ENCODE data around the gene LITAF.
A peak's percentile ranks its signal among the peaks of the same experiment; 100 is the strongest.
"Not testable (repeated sequence)": the region's sequence is repeated elsewhere in the genome, so short reads cannot be mapped to it uniquely, and the experiment has no call there.

The LITAF gene

GRCh38 chr16:11601425-11601824 lies 14.7 kb upstream of the LITAF start:
- no peak for DNase-seq (ENCODE audit: low read depth in 1 of 2, low spot score in 1 of 2)

GRCh38 chr16:11599579-11599978 lies 12.9 kb upstream of the LITAF start:
- no peak for DNase-seq (ENCODE audit: low read depth in 1 of 2, low spot score in 1 of 2)

- DNase-seq (ENCODE audit: low read depth in 1 of 2, low spot score in 1 of 2): no peak
Measured at GRCh38 chr16:11597235-11598095, 10.7 kb upstream of the LITAF start.

- DNase-seq (ENCODE audit: low read depth in 1 of 2, low spot score in 1 of 2): no peak
Measured at GRCh38 chr16:11596572-11597226, 10.0 kb upstream of the LITAF start.

GRCh38 chr16:11593581-11593980 lies 6.9 kb upstream of the LITAF start:
- no peak for DNase-seq (ENCODE audit: low read depth in 1 of 2, low spot score in 1 of 2)

- DNase-seq (ENCODE audit: low read depth in 1 of 2, low spot score in 1 of 2): not testable (repeated sequence)
Measured at GRCh38 chr16:11593076-11593475, 6.4 kb upstream of the LITAF start.

- DNase-seq (ENCODE audit: low read depth in 1 of 2, low spot score in 1 of 2): not testable (repeated sequence)
Measured at GRCh38 chr16:11591630-11592029, 4.9 kb upstream of the LITAF start.

- DNase-seq (ENCODE audit: low read depth in 1 of 2, low spot score in 1 of 2): no peak
Measured at GRCh38 chr16:11589198-11589550, 2.5 kb upstream of the LITAF start.

GRCh38 chr16:11588321-11589197 lies 1.8 kb upstream of the LITAF start:
- no peak for DNase-seq (ENCODE audit: low read depth in 1 of 2, low spot score in 1 of 2)

GRCh38 chr16:11587643-11588247 lies 1.0 kb upstream of the LITAF start:
- DNase-seq (ENCODE audit: low read depth in 1 of 2, low spot score in 1 of 2): no peak

- DNase-seq (ENCODE audit: low read depth in 1 of 2, low spot score in 1 of 2): peak in 1 of 2 donors; percentile 23
Measured at GRCh38 chr16:11586378-11586855, 302 bp downstream of the LITAF start.

- no peak for DNase-seq (ENCODE audit: low read depth in 1 of 2, low spot score in 1 of 2)
Measured at GRCh38 chr16:11585460-11586377, 1.0 kb downstream of the LITAF start.

GRCh38 chr16:11583889-11584565 lies 2.7 kb downstream of the LITAF start:
- no peak for DNase-seq (ENCODE audit: low read depth in 1 of 2, low spot score in 1 of 2)

- DNase-seq (ENCODE audit: low read depth in 1 of 2, low spot score in 1 of 2): no peak
Measured at GRCh38 chr16:11583166-11583565, 3.6 kb downstream of the LITAF start.

GRCh38 chr16:11582157-11582814 lies 4.4 kb downstream of the LITAF start:
- no peak for DNase-seq (ENCODE audit: low read depth in 1 of 2, low spot score in 1 of 2)

GRCh38 chr16:11581678-11582077 lies 5.0 kb downstream of the LITAF start:
- DNase-seq (ENCODE audit: low read depth in 1 of 2, low spot score in 1 of 2): no peak

GRCh38 chr16:11580451-11581086 lies 6.2 kb downstream of the LITAF start:
- no peak for DNase-seq (ENCODE audit: low read depth in 1 of 2, low spot score in 1 of 2)

- not testable (repeated sequence) for DNase-seq (ENCODE audit: low read depth in 1 of 2, low spot score in 1 of 2)
Measured at GRCh38 chr16:11577290-11577660, 9.4 kb downstream of the LITAF start.
